Smooth muscle cell (in vitro differentiated cells): ENCODE measurements around the gene GBP4. TPM values are rescaled to one million over a fixed set of nuclear protein-coding genes. Genes with fewer than 3 reads are reported as not detected.

Experiments used
- DNase-seq: peaks from one replicate; lab custom pipeline; 2025; ENCODE audit not compliant: unreplicated experiment; lab: John Stamatoyannopoulos, UW
- H2AFZ ChIP-seq: fragments of 200-600 bp; sonication (generic); 2 replicates; pipeline ENCODE4 v1.6.0; 2016; ENCODE audit warnings: antibody characterized with exemption, low read depth, mild to moderate bottlenecking
- H3F3A ChIP-seq: fragments of 200-600 bp; sonication (generic); 2 replicates; pipeline ENCODE4 v1.6.0; 2017; ENCODE audit warnings: antibody characterized with exemption, low read depth
- H3K27ac ChIP-seq: fragments of 200-600 bp; sonication (generic); 2 replicates; pipeline ENCODE4 v1.5.1; 2016; ENCODE audit warnings: low read depth, mild to moderate bottlenecking
- H3K27me3 ChIP-seq: fragments of 200-600 bp; sonication (generic); 2 replicates; pipeline ENCODE4 v1.6.1; 2016; ENCODE audit warnings: low read depth, mild to moderate bottlenecking
- H3K36me3 ChIP-seq: fragments of 200-600 bp; sonication (generic); 2 replicates; pipeline ENCODE4 v1.5.1; 2016; ENCODE audit warnings: low read depth
- H3K4me1 ChIP-seq: fragments of 200-600 bp; sonication (generic); 2 replicates; pipeline ENCODE4 v1.5.1; 2016; ENCODE audit warnings: low read depth
- H3K4me2 ChIP-seq: fragments of 200-600 bp; sonication (generic); 2 replicates; pipeline ENCODE4 v1.6.0; 2016; ENCODE audit warnings: mild to moderate bottlenecking
- H3K4me3 ChIP-seq: fragments of 200-600 bp; sonication (generic); 2 replicates; pipeline ENCODE4 v1.5.1; 2016; ENCODE audit warnings: mild to moderate bottlenecking
- H3K79me2 ChIP-seq: fragments of 200-600 bp; sonication (generic); 2 replicates; pipeline ENCODE4 v1.6.0; 2016; ENCODE audit warnings: low read depth, mild to moderate bottlenecking
- H3K9ac ChIP-seq: fragments of 200-600 bp; sonication (generic); 2 replicates; pipeline ENCODE4 v1.6.0; 2016; ENCODE audit warnings: low read depth
- H3K9me3 ChIP-seq: fragments of 200-600 bp; sonication (generic); replicated peaks from 2 replicates; pipeline ENCODE4 v1.5.1; 2016; ENCODE audit warnings: low read depth
- H4K20me1 ChIP-seq: fragments of 200-600 bp; sonication (generic); 2 replicates; pipeline ENCODE4 v1.6.0; 2016; ENCODE audit warnings: low read depth
- CTCF ChIP-seq: fragments of 200-600 bp; sonication (generic); IDR thresholded peaks from 2 replicates; pipeline ENCODE4 v1.5.1; 2017; ENCODE audit warnings: borderline replicate concordance, mild to moderate bottlenecking, antibody characterized with exemption; ENCODE audit not compliant: insufficient read depth, poor library complexity, severe bottlenecking
- WGBS: methylation state at CpG from one replicate; pipeline ENCODE4 v1.1.7; 2016; ENCODE audit warnings: low lambda C conversion rate; 5-methylcytosine and 5-hydroxymethylcytosine counted together
- polyA plus RNA-seq: library from polyadenylated mRNA; unstranded; fragments of >200 nt; fragmentation: Nextera tagmentation; extraction: Ambion mirVana; gene quantifications from 2 replicates; pipeline ENCODE4 v1.2.1, GENCODE V29; 2016
- total RNA-seq: library from RNA; depleted of rRNA; stranded (reverse); fragments of >200 nt; gene quantifications from 2 replicates; pipeline ENCODE4 v1.2.3, GENCODE V29; 2014

GBP4 gene
- total and polyA plus RNA-seq, 2 experiments from 2014 or later: 0.11 to 0.31 TPM

GRCh38 chr1:89169166-89169565 lies 29.6 kb downstream of the GBP4 start:
- Histone ChIP-seq H3K36me3 (no peaks in the 10 kb centered on the region), H3K9me3 (no peaks in the 10 kb centered on the region), H3K4me2 (no peak overlapping the region), H3K27ac (no peak overlapping the region), H3K4me1 (no peaks in the 10 kb centered on the region), H3K9ac (no peak overlapping the region), H3K27me3 (no peaks in the 10 kb centered on the region), H2AFZ (no peak overlapping the region), H4K20me1 (no peaks in the 10 kb centered on the region), H3F3A (no peaks in the 10 kb centered on the region), H3K4me3 (no peak overlapping the region), H3K79me2 (no peaks in the 10 kb centered on the region)
- DNase-seq: no peak
- WGBS: 79% methylated on average over 2 of the region's 2 CpGs
- TF ChIP-seq CTCF: no peak

GRCh38 chr1:89167590-89168230 lies 31.0 kb downstream of the GBP4 start:
- no peak overlapping the region for H3K27ac ChIP-seq

GRCh38 chr1:89166705-89167104 lies 32.0 kb downstream of the GBP4 start:
- no peaks in the 10 kb centered on the region for H4K20me1 ChIP-seq
- no peak overlapping the region for H3K4me3 ChIP-seq
- no peak overlapping the region for H3K27ac ChIP-seq
- WGBS: 71% methylated on average over 1 of the region's 1 CpG
- no peak for TF ChIP-seq CTCF
- no peak for DNase-seq
- no peaks in the 10 kb centered on the region for H3F3A ChIP-seq
- no peaks in the 10 kb centered on the region for H3K9me3 ChIP-seq
- H3K27me3 ChIP-seq: no peaks in the 10 kb centered on the region
- no peaks in the 10 kb centered on the region for H3K36me3 ChIP-seq
- H3K9ac ChIP-seq: no peak overlapping the region
- no peaks in the 10 kb centered on the region for H3K4me1 ChIP-seq
- no peak overlapping the region for H2AFZ ChIP-seq
- H3K4me2 ChIP-seq: no peak overlapping the region
- no peaks in the 10 kb centered on the region for H3K79me2 ChIP-seq

More at GRCh38 chr1:89167590-89168230, 31.0 kb downstream of the GBP4 start:
- no peaks in the 10 kb centered on the region for H3K36me3 ChIP-seq
- no peaks in the 10 kb centered on the region for H4K20me1 ChIP-seq
- H3K4me2 ChIP-seq: no peak overlapping the region
- H3K4me1 ChIP-seq: no peaks in the 10 kb centered on the region
- no peak for TF ChIP-seq CTCF
- H3K4me3 ChIP-seq: no peak overlapping the region
- no peaks in the 10 kb centered on the region for H3F3A ChIP-seq
- no peak overlapping the region for H3K9ac ChIP-seq
- 91% methylated on average over 2 of the region's 2 CpGs for WGBS
- no peaks in the 10 kb centered on the region for H3K9me3 ChIP-seq
- H3K79me2 ChIP-seq: no peaks in the 10 kb centered on the region
- no peaks in the 10 kb centered on the region for H3K27me3 ChIP-seq
- DNase-seq: no peak
- no peak overlapping the region for H2AFZ ChIP-seq

GRCh38 chr1:89165811-89166210 lies 32.9 kb downstream of the GBP4 start:
- Histone ChIP-seq H3K4me3 (no peak overlapping the region), H3K4me1 (no peaks in the 10 kb centered on the region), H3K9me3 (no peaks in the 10 kb centered on the region), H3K9ac (no peak overlapping the region), H3K79me2 (no peaks in the 10 kb centered on the region), H3K36me3 (no peaks in the 10 kb centered on the region), H4K20me1 (no peaks in the 10 kb centered on the region), H3F3A (no peaks in the 10 kb centered on the region), H3K27ac (no peak overlapping the region), H2AFZ (no peak overlapping the region), H3K4me2 (no peak overlapping the region), H3K27me3 (no peaks in the 10 kb centered on the region)
- DNase-seq: no peak
- 92% methylated on average over 5 of the region's 5 CpGs for WGBS
- TF ChIP-seq CTCF: no peak
